Medulla oblongata (tissue), 1 donor: ENCODE data around the gene MBD3L4.
"Not testable (repeated sequence)": the region's sequence is repeated elsewhere in the genome, so short reads cannot be mapped to it uniquely, and the experiment has no call there.

Source experiments
- DNase-seq: peaks from one replicate; pipeline ENCODE4 v3.0.0-alpha.2; 2015; ENCODE audit errors: extremely low spot score

MBD3L4 gene

GRCh38 chr19:7040079-7040478 is at the start of gene MBD3L4:
TSS of gene MBD3L4 (minus strand) at chr19:7040179. CDS start at chr19:7040144, 35 bp downstream.
- DNase-seq = not testable (repeated sequence)

- no peak for DNase-seq
These were observed 49.0 kb upstream of the MBD3L4 start for GRCh38 chr19:7088999-7089398.

GRCh38 chr19:7083076-7083956 is 43.3 kb upstream of the MBD3L4 start:
- no peak for DNase-seq

- no peak for DNase-seq
These were observed 38.0 kb upstream of the MBD3L4 start for GRCh38 chr19:7078008-7078407.

- no peak for DNase-seq
These were observed 36.2 kb upstream of the MBD3L4 start for GRCh38 chr19:7076151-7076550.

GRCh38 chr19:7074705-7075282 is 34.8 kb upstream of the MBD3L4 start:
- DNase-seq = no peak

GRCh38 chr19:7072541-7072940 is 32.6 kb upstream of the MBD3L4 start:
- DNase-seq = no peak

GRCh38 chr19:7069904-7070226 is 29.9 kb upstream of the MBD3L4 start:
- no peak for DNase-seq

GRCh38 chr19:7069042-7069903 is 29.3 kb upstream of the MBD3L4 start, which contains the start of gene ZNF557:
TSS of gene ZNF557 (plus strand) at chr19:7069703. CDS start at chr19:7075075, 5,372 bp downstream.
- peak; percentile 97 for DNase-seq

GRCh38 chr19:7068599-7068998 is 28.6 kb upstream of the MBD3L4 start:
- DNase-seq = no peak

GRCh38 chr19:7067716-7068115 is 27.7 kb upstream of the MBD3L4 start:
- DNase-seq = no peak

GRCh38 chr19:7067122-7067521 is 27.1 kb upstream of the MBD3L4 start:
- DNase-seq = not testable (repeated sequence)

GRCh38 chr19:7063764-7064418 is 23.9 kb upstream of the MBD3L4 start:
- no peak for DNase-seq

GRCh38 chr19:7063339-7063738 is 23.4 kb upstream of the MBD3L4 start:
- no peak for DNase-seq

- not testable (repeated sequence) for DNase-seq
These were observed 20.0 kb upstream of the MBD3L4 start for GRCh38 chr19:7059977-7060376.

- DNase-seq = not testable (repeated sequence)
These were observed 18.6 kb upstream of the MBD3L4 start, which contains the start of gene MBD3L3 for GRCh38 chr19:7058576-7058975. TSS of gene MBD3L3 (minus strand) at chr19:7058676. CDS start at chr19:7058605, 71 bp downstream.

GRCh38 chr19:7056371-7056770 is 16.4 kb upstream of the MBD3L4 start:
- DNase-seq = not testable (repeated sequence)

GRCh38 chr19:7055679-7056078 is 15.7 kb upstream of the MBD3L4 start:
- DNase-seq = not testable (repeated sequence)

- peak; percentile 0 for DNase-seq
These were observed 14.8 kb upstream of the MBD3L4 start for GRCh38 chr19:7054635-7055368.

GRCh38 chr19:7052896-7053295 is 12.9 kb upstream of the MBD3L4 start:
- DNase-seq = not testable (repeated sequence)

- not testable (repeated sequence) for DNase-seq
These were observed 11.4 kb upstream of the MBD3L4 start for GRCh38 chr19:7051421-7051820.
